SK-N-SH (cell line): Measurements from ENCODE around the gene RASAL2. TPM values are rescaled to one million over a fixed set of nuclear protein-coding genes. Genes with fewer than 3 reads are reported as not detected.

Experiments used
- CTCF ChIA-PET: fragments of 300-600, 350-600 bp; formaldehyde crosslinking; extraction: SDS; loops from one replicate; lab custom pipeline; 2021; lab: Yijun Ruan, JAX
- POLR2A ChIA-PET: fragments of 350-600 bp; sonication (Branson Sonifier 250); formaldehyde crosslinking; extraction: SDS; loops from one replicate; lab custom pipeline; 2020; ENCODE audit warnings: antibody characterized with exemption, inconsistent platforms; lab: Yijun Ruan, JAX
- DNase-seq: peaks from one replicate; pipeline ENCODE4 v3.0.0; 2012
- H2AFZ ChIP-seq: fragments of 200-600 bp; sonication (generic); 2 replicates; pipeline ENCODE4 v1.8.1; 2016; ENCODE audit warnings: antibody characterized with exemption, mild to moderate bottlenecking, low read depth
- H3F3A ChIP-seq: fragments of 200-600 bp; sonication (generic); replicated peaks from 2 replicates; pipeline ENCODE3; 2016; ENCODE audit warnings: antibody characterized with exemption, mild to moderate bottlenecking; ENCODE audit not compliant: insufficient read depth
- H3K27ac ChIP-seq, 2 experiments: fragments of 200-500 bp in 1 of 2; fragments of 200-600 bp in 1 of 2; sonication (Bioruptor generic) in 1 of 2; sonication (generic), shearing (Covaris generic) in 1 of 2; 2 replicates each; pipeline versions ENCODE4 v1.5.1 to v1.6.1; 2014 to 2016; ENCODE audit warnings: low read depth in 2 of 2, inconsistent platforms in 1 of 2, low read length in 1 of 2, mild to moderate bottlenecking in 1 of 2, mixed read lengths in 1 of 2
- H3K27me3 ChIP-seq: fragments of 200-600 bp; sonication (generic), shearing (Covaris generic); 2 replicates; pipeline ENCODE4 v1.6.1; 2016; ENCODE audit warnings: mixed run types; ENCODE audit not compliant: insufficient read depth
- H3K36me3 ChIP-seq, 2 experiments: fragments of 200-500 bp in 1 of 2; fragments of 200-600 bp in 1 of 2; sonication (Bioruptor generic) in 1 of 2; sonication (generic) in 1 of 2; replicated peaks in 1 of 2; 2 replicates each; pipeline versions ENCODE3 to v1.5.1; 2014 to 2016; ENCODE audit warnings: low read length in 1 of 2, mild to moderate bottlenecking in 1 of 2; ENCODE audit not compliant: insufficient read depth in 2 of 2, control insufficient read depth in 1 of 2
- H3K4me1 ChIP-seq, 2 experiments: fragments of 200-500 bp in 1 of 2; fragments of 200-600 bp in 1 of 2; sonication (Bioruptor generic) in 1 of 2; sonication (generic), shearing (Covaris generic) in 1 of 2; 2 replicates each; pipeline versions ENCODE4 v1.5.1 to v1.6.1; 2014 to 2016; ENCODE audit warnings: low read depth in 1 of 2, low read length in 1 of 2, mixed run types in 1 of 2; ENCODE audit not compliant: insufficient read depth in 2 of 2, control insufficient read depth in 1 of 2
- H3K4me2 ChIP-seq: fragments of 200-600 bp; sonication (generic), shearing (Covaris generic); 2 replicates; pipeline ENCODE4 v1.6.1; 2017; ENCODE audit warnings: mixed run types
- H3K4me3 ChIP-seq, 2 experiments: fragments of 200-500 bp in 1 of 2; fragments of 200-600 bp in 1 of 2; sonication (Bioruptor generic) in 1 of 2; sonication (generic), shearing (Covaris generic) in 1 of 2; 2 replicates each; pipeline versions ENCODE4 v1.5.1 to v1.8.1; 2014 to 2016; ENCODE audit warnings: low read depth in 2 of 2, inconsistent platforms in 1 of 2, low read length in 1 of 2, mild to moderate bottlenecking in 1 of 2, mixed read lengths in 1 of 2, moderate library complexity in 1 of 2
- H3K79me2 ChIP-seq: fragments of 200-600 bp; sonication (generic); 2 replicates; pipeline ENCODE4 v1.8.1; 2017; ENCODE audit warnings: mild to moderate bottlenecking; ENCODE audit not compliant: insufficient read depth
- H3K9ac ChIP-seq: fragments of 200-600 bp; sonication (generic); 2 replicates; pipeline ENCODE4 v1.6.1; 2017; ENCODE audit warnings: mixed run types
- H3K9me2 ChIP-seq: fragments of 200-600 bp; sonication (generic); 2 replicates; pipeline ENCODE4 v1.6.1; 2017; ENCODE audit warnings: mixed run types
- H3K9me3 ChIP-seq: fragments of 200-600 bp; sonication (generic); 2 replicates; pipeline ENCODE4 v1.6.1; 2017; ENCODE audit warnings: mixed run types, mild to moderate bottlenecking, moderate library complexity
- H4K20me1 ChIP-seq: fragments of 200-600 bp; sonication (generic); 2 replicates; pipeline ENCODE4 v1.6.1; 2017; ENCODE audit warnings: mild to moderate bottlenecking, mixed run types; ENCODE audit not compliant: insufficient read depth
- CHD2 ChIP-seq: fragments of 150-350 bp; IDR thresholded peaks from 2 replicates; pipeline ENCODE4 v1.6.1; 2018; ENCODE audit warnings: low read length; ENCODE audit not compliant: partially characterized antibody
- EP300 ChIP-seq, 2 experiments: IDR thresholded peaks; 2 replicates each; pipeline versions ENCODE4 v1.4.0 to v1.6.1; 2012; ENCODE audit warnings: borderline replicate concordance in 1 of 2, low read depth in 1 of 2, low read length in 1 of 2
- GATA2 ChIP-seq: sonication (generic); formaldehyde crosslinking; IDR thresholded peaks from 2 replicates; pipeline ENCODE4 v1.5.0; 2020; ENCODE audit warnings: mild to moderate bottlenecking, missing genetic modification reagents
- NRF1 ChIP-seq: IDR thresholded peaks from 2 replicates; pipeline ENCODE4 v1.6.1; 2012; ENCODE audit warnings: low read depth, mild to moderate bottlenecking, low read length
- POLR2AphosphoS5 ChIP-seq: IDR thresholded peaks from 2 replicates; pipeline ENCODE4 v1.6.1; 2012; ENCODE audit warnings: low read depth, low read length
- RAD21 ChIP-seq: IDR thresholded peaks from 2 replicates; pipeline ENCODE4 v1.6.1; 2012; ENCODE audit warnings: mild to moderate bottlenecking, low read length
- RCOR1 ChIP-seq: fragments of 150-350 bp; IDR thresholded peaks from 2 replicates; pipeline ENCODE4 v1.6.1; 2017; ENCODE audit warnings: antibody characterized with exemption, low read length
- RFX5 ChIP-seq: IDR thresholded peaks from 2 replicates; pipeline ENCODE4 v1.6.1; 2012; ENCODE audit warnings: mild to moderate bottlenecking, improper control_type of control experiment, low read length
- RXRA ChIP-seq: IDR thresholded peaks from 2 replicates; pipeline ENCODE4 v1.4.0; 2012; ENCODE audit warnings: low read depth, mild to moderate bottlenecking, borderline replicate concordance
- SMC3 ChIP-seq: IDR thresholded peaks from 2 replicates; pipeline ENCODE4 v1.6.1; 2012; ENCODE audit warnings: low read depth, low read length, improper control_type of control experiment
- WGBS: methylation state at CpG from one replicate; pipeline ENCODE4 v1.1.6; 2017; ENCODE audit warnings: low lambda C conversion rate; 5-methylcytosine and 5-hydroxymethylcytosine counted together
- polyA plus RNA-seq, 3 experiments: library from polyadenylated mRNA; depleted of rRNA; stranded (reverse); fragments of >200 nt; gene quantifications; 2 replicates each; pipeline ENCODE4 v1.2.3, GENCODE V29; 2012
- TF ChIP-seq, protein P1 (sequence below): IDR thresholded peaks from 2 replicates; pipeline ENCODE4 v1.4.0; 2012; ENCODE audit warnings: low read depth, borderline replicate concordance
- TF ChIP-seq, protein P2 (sequence below): IDR thresholded peaks from 2 replicates; pipeline ENCODE4 v1.4.0; 2012; ENCODE audit warnings: low read depth, borderline replicate concordance
- TF ChIP-seq, protein P3 (sequence below): IDR thresholded peaks from 2 replicates; pipeline ENCODE4; 2012
- TF ChIP-seq, protein P4 (sequence below): fragments of 200-600 bp; sonication (generic); IDR thresholded peaks from 2 replicates; pipeline ENCODE4 v1.6.1; 2017; ENCODE audit warnings: antibody characterized with exemption, mild to moderate bottlenecking, moderate library complexity
- TF ChIP-seq, protein P5 (sequence below): IDR thresholded peaks from 2 replicates; pipeline ENCODE4 v1.6.1; 2012; ENCODE audit warnings: mild to moderate bottlenecking, low read depth, low read length, moderate library complexity

Gene RASAL2
- polyA plus RNA-seq, 1 of the 3 experiments (the other 2 are of a cell fraction) = 6.9 TPM

DNA sequence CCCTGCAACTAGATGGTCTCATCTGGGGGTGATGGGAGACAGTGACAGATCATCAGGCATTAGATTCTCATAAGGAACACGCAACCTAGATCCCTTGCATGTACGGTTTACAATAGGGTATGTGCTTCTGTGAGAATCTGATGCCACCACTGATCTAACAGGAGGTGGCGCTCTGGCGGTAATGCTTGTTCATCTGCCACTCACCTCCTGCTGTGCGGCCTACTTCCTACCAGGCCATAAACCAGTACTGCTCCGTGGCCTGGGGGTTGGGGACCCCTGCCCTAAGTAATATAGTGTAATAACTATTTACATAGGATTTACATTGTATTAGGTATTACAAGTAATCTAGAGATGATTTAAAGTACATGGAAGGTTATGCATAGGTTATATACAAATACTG lies 267.9 kb downstream of the RASAL2 start:
- CTCF ChIA-PET = no interaction called here
- H3K27ac ChIP-seq = no peak overlapping the region

DNA sequence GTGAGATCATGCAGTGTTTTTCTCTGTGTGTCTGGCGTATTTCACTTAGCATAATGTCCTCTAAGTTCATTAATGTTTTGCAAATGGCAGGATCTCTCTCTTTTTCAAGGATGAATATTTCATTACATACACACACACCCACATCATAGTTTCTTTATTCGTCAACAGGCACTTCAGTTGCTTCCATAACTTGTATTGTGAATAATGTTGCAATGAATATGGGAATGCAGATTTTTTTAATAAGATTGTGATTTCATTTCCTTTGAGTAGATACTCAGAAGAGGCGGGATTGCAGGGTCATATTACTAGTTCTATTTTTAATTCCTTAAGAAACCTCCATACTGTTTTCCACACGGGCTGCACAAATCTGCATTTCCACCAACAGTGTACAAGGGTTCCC lies 268.8 kb downstream of the RASAL2 start:
- Histone ChIP-seq H3K4me3 (no peak overlapping the region), H3K9ac (no peak overlapping the region), H3K36me3 (no peaks in the 10 kb centered on the region), H4K20me1 (no peaks in the 10 kb centered on the region), H3K4me2 (0 out of 2 replicates have a peak overlapping the region, but pooled peaks have one; percentile 2), H3K27me3 (no peaks in the 10 kb centered on the region), H3K27ac (peak overlapping the region in 1 of 2 experiments; percentile 60; a peak in 2 of 4 replicates), H3K79me2 (peaks cover 39% of the 10 kb centered on the region), H3F3A (no peaks in the 10 kb centered on the region), H3K9me2 (no peaks in the 10 kb centered on the region), H3K4me1 (peaks cover 0 to 5% of the 10 kb centered on the region in 2 experiments; a peak in 2 of 4 replicates), H2AFZ (no peak overlapping the region), H3K9me3 (no peaks in the 10 kb centered on the region)
- no peak for DNase-seq
- POLR2A ChIA-PET = no interaction called here
- CTCF ChIA-PET = no interaction called here
- 70% methylated on average over 4 of the region's 4 CpGs for WGBS
- no peak for TF ChIP-seq RCOR1
- TF ChIP-seq NRF1 = no peak
- no peak for TF ChIP-seq RFX5
- TF ChIP-seq, protein P1, sequence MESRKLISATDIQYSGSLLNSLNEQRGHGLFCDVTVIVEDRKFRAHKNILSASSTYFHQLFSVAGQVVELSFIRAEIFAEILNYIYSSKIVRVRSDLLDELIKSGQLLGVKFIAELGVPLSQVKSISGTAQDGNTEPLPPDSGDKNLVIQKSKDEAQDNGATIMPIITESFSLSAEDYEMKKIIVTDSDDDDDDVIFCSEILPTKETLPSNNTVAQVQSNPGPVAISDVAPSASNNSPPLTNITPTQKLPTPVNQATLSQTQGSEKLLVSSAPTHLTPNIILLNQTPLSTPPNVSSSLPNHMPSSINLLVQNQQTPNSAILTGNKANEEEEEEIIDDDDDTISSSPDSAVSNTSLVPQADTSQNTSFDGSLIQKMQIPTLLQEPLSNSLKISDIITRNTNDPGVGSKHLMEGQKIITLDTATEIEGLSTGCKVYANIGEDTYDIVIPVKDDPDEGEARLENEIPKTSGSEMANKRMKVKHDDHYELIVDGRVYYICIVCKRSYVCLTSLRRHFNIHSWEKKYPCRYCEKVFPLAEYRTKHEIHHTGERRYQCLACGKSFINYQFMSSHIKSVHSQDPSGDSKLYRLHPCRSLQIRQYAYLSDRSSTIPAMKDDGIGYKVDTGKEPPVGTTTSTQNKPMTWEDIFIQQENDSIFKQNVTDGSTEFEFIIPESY = no peak
- TF ChIP-seq EP300 (IDR thresholded peaks at IDR 0.05; ENCODE audit: borderline replicate concordance in 1 of 2, low read depth in 1 of 2, low read length in 1 of 2) = no peak
- no peak for TF ChIP-seq CHD2
- TF ChIP-seq, protein P2, sequence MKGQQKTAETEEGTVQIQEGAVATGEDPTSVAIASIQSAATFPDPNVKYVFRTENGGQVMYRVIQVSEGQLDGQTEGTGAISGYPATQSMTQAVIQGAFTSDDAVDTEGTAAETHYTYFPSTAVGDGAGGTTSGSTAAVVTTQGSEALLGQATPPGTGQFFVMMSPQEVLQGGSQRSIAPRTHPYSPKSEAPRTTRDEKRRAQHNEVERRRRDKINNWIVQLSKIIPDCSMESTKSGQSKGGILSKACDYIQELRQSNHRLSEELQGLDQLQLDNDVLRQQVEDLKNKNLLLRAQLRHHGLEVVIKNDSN = no peak
- TF ChIP-seq GATA2 = no peak
- TF ChIP-seq POLR2AphosphoS5 = no peak
- TF ChIP-seq, protein P3, sequence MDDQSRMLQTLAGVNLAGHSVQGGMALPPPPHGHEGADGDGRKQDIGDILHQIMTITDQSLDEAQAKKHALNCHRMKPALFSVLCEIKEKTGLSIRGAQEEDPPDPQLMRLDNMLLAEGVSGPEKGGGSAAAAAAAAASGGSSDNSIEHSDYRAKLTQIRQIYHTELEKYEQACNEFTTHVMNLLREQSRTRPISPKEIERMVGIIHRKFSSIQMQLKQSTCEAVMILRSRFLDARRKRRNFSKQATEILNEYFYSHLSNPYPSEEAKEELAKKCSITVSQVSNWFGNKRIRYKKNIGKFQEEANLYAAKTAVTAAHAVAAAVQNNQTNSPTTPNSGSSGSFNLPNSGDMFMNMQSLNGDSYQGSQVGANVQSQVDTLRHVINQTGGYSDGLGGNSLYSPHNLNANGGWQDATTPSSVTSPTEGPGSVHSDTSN = no peak
- TF ChIP-seq RAD21 = no peak
- no peak for TF ChIP-seq SMC3
- no peak for TF ChIP-seq RXRA

More for the DNA sequence above, 267.9 kb downstream of the RASAL2 start:
- H3F3A ChIP-seq = no peaks in the 10 kb centered on the region
- no peaks in the 10 kb centered on the region for H3K36me3 ChIP-seq
- peaks cover 39% of the 10 kb centered on the region for H3K79me2 ChIP-seq
- TF ChIP-seq, protein P4, sequence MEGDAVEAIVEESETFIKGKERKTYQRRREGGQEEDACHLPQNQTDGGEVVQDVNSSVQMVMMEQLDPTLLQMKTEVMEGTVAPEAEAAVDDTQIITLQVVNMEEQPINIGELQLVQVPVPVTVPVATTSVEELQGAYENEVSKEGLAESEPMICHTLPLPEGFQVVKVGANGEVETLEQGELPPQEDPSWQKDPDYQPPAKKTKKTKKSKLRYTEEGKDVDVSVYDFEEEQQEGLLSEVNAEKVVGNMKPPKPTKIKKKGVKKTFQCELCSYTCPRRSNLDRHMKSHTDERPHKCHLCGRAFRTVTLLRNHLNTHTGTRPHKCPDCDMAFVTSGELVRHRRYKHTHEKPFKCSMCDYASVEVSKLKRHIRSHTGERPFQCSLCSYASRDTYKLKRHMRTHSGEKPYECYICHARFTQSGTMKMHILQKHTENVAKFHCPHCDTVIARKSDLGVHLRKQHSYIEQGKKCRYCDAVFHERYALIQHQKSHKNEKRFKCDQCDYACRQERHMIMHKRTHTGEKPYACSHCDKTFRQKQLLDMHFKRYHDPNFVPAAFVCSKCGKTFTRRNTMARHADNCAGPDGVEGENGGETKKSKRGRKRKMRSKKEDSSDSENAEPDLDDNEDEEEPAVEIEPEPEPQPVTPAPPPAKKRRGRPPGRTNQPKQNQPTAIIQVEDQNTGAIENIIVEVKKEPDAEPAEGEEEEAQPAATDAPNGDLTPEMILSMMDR = peak; percentile 29; the same call in 1 of the 2 replicates
- TF ChIP-seq, protein P5, sequence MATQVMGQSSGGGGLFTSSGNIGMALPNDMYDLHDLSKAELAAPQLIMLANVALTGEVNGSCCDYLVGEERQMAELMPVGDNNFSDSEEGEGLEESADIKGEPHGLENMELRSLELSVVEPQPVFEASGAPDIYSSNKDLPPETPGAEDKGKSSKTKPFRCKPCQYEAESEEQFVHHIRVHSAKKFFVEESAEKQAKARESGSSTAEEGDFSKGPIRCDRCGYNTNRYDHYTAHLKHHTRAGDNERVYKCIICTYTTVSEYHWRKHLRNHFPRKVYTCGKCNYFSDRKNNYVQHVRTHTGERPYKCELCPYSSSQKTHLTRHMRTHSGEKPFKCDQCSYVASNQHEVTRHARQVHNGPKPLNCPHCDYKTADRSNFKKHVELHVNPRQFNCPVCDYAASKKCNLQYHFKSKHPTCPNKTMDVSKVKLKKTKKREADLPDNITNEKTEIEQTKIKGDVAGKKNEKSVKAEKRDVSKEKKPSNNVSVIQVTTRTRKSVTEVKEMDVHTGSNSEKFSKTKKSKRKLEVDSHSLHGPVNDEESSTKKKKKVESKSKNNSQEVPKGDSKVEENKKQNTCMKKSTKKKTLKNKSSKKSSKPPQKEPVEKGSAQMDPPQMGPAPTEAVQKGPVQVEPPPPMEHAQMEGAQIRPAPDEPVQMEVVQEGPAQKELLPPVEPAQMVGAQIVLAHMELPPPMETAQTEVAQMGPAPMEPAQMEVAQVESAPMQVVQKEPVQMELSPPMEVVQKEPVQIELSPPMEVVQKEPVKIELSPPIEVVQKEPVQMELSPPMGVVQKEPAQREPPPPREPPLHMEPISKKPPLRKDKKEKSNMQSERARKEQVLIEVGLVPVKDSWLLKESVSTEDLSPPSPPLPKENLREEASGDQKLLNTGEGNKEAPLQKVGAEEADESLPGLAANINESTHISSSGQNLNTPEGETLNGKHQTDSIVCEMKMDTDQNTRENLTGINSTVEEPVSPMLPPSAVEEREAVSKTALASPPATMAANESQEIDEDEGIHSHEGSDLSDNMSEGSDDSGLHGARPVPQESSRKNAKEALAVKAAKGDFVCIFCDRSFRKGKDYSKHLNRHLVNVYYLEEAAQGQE = no peak
- WGBS = 98% methylated on average over 6 of the region's 6 CpGs
- no peaks in the 10 kb centered on the region for H3K27me3 ChIP-seq
- H3K4me1 ChIP-seq = peaks cover 0 to 5% of the 10 kb centered on the region in 2 experiments; a peak in 2 of 4 replicates
- no peaks in the 10 kb centered on the region for H3K9me3 ChIP-seq
- H3K9ac ChIP-seq = no peak overlapping the region
- H2AFZ ChIP-seq = no peak overlapping the region
- no peak overlapping the region for H3K4me2 ChIP-seq
- no peak overlapping the region for H3K4me3 ChIP-seq
- no peak for DNase-seq
- POLR2A ChIA-PET = no interaction called here
- H3K9me2 ChIP-seq = no peaks in the 10 kb centered on the region
- no peaks in the 10 kb centered on the region for H4K20me1 ChIP-seq
